NCI-H146 (cell line): Measurements from ENCODE around the gene AHNAK2.
"Not testable (repeated sequence)": the region's sequence is repeated elsewhere in the genome, so short reads cannot be mapped to it uniquely, and the experiment has no call there.

ENCODE experiments used
- DNase-seq: peaks from one replicate; lab custom pipeline; 2025; lab: John Stamatoyannopoulos, UW

Gene AHNAK2

DNA sequence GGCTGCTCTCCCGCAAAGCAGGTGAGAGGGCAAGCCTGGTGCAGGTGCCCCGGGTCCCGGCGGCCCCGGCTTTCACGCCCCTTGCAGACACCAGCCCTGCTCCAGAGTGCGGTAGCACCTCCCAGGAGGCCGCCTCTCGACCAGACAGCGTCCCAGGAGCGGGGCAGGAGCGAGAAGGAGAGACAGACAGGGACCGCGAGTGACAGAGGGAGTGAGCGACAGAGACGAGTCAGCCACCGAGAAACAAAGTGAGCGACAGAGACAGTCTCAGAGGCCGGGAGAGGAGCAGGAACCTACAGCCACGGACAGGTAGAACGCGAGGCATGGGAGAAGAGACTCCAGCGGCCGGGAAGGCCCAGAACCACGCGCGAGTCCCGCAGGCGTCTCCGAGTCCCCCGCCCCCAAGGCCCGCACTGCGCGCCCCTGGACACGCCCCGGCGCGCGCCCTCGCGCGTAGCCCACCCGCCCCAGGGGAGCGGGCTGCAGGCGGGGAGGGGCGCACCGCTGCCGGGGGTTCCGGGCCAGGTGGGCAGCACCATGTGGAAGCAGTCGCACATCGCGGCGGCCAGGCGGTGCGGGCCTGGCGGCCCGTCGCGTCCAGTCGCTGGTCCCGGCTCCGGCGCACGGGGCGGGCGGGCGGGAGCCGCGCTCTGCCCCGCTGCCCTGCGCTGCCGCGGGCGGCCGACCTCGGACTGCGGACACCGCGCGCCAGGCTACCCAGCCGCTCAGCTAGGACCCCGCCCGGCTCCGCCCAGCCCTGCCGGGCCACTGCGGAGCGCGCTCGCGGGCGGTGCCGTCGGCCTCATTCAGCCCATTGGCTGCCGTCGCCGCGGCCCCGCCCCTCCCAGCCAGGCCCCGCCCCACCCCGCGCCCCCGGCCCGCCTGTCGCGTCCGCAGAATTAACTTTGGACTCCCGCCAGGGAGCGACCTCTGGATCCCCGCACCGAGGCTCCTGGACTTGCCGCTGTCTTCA lies at the start of gene AHNAK2:
Gene AHNAK2 (minus strand): TSS at position 694 of the 973 bp plus-strand sequence. CDS start 137 bp downstream, at position 557.
- peak; percentile 92 for DNase-seq

DNA sequence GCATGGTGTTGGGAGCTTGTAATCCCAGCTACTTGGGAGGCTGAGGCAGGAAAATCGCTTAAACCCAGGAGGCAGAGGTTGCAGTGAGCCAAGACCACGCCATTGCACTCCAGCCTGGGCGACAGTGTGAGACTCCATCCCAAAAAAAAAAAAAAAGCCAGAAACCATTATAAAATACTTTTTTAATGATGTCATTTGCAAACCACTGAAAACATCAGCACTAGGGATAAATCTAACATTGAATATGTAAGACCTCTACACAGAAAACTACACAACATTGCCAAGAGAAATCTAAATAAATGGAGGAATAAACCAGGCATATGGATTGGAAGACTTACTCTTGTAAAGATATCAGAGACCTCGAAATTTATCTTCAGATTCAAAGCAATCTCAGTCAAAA lies 49.5 kb upstream of the AHNAK2 start:
- not testable (repeated sequence) for DNase-seq

DNA sequence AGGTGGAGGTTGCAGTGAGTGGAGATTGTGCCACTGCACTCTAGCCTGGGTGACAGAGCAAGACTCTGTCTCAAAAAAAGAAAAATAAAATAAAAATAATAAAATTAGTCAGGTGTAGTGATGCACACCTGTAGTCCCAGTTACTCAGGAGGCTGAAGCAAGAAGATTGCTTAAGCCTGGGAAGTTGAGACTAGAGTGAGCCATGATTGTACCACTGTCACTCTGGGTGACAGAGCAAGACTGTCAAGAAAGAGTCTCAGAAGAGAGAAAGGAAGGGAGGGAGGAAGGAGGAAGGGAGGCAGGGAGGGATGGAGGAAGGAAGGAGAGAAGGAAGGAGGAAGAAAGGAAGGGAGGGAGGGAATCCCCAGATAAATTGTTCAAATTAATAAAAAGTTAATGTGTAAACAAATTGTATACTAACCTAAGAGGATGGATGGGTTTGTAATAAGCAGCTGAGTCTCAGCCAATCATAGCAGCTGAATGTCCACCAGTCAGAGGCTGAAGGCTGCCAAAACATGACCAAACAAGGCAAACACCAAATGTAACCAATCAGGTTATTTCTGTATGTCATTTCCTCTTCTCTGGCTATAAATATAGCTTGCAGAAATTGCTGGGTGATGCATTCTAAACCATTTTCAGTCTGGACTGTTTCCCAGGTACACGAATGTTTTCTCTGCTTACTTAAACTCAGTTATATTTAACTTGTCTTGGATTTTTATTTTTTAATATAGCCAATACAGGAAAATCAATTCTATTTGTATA lies 48.8 kb upstream of the AHNAK2 start:
- DNase-seq = no peak

DNA sequence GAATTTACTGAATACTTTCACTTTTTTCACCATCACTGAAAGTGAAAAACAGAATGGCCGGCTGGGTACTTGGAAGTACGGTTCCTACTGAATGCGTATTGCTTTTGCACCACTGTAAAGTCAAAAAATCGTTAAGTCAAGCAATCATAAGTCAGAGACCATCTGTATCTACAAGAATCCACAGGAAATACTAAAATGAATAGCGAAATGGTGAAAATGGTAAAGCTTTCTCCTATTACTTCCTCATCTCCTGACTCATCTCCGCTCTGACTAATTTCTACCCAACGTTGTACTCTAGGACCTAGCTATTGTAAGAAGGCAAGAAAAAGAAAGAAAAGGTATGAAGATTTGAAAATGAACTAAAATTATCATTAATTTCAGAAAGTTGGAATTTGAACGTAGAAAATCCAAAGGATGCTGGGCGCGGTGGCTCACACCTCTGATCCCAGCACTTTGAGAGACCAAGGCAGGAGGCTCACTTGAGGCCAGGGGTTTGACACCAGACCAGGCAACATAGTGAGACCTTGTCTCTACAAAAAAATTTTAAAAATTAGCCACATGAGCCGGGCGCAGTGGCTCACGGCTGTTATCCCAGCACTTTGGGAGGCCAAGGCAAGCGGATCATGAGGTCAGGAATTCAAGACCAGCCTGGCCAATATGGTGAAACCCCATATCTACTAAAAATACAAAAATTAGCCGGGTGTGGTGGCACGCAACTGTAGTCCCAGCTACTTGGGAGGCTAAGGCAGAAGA lies 48.0 kb upstream of the AHNAK2 start:
- DNase-seq = no peak

DNA sequence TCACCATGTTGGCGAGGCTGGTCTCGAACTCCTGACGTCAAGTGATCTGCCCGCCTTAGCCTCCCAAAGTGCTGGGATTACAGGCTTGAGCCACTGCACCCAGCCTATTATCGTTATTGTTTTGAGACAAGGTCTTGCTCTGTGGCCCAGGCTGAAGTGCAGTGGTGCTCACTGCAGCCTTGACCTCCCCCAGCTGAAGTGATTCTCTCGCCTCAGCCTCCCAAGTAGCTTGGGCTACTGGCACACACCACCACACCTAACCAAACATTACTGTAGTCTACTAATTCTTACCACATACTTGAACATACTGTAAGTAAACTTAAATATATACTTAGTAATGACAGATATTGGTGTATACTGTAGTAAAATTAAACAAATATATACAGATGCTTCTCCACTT lies 47.3 kb upstream of the AHNAK2 start:
- no peak for DNase-seq

DNA sequence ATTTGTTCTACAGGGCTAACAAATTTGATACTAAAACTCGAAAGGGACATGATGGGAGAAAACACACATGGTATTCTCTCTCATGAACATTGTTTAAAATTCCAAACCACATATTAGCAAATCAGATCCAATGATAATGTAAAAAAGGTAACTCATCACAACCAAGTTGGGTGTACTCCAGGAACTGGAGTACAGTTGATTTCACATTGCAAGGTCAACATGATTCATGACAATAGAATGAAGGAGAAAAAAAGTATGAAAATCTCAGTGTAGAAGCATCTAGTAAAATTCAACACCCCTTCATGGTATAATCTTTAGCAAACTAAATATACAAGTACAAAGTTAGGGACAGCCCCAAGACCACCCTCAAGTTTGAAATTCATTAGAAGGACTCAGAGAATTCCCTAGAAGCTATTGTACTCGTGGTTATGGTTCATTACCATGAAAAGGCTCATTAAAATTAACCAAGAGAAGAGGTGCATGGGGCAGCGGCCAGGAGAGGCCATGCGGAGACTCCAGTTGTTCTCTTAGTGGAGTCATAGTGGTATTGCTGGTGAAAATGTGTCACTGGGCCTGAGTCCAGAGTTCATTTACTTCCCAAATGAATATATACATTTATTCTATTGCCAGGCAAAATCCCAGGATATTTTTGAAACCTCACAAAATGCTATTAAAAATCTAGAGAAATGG lies 45.8 kb upstream of the AHNAK2 start:
- DNase-seq = no peak

DNA sequence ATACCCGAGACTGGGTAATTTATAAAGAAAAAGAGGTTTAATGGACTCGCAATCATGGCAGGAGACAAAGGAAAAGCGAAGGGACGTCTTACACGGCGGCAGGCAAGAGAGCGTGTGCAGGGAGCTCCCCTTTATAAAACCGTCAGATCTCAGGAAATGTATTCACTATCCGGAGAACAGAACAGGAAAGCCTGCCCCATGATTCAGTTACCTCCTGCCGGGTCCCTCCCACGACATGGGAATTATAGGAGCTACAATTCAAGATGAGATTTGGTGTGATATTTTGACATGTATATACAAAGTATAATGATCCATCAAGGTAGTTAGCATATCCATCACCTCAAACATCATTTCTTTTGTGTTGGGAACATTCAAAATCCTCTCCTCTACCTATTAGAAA lies 45.0 kb upstream of the AHNAK2 start:
- DNase-seq = no peak

DNA sequence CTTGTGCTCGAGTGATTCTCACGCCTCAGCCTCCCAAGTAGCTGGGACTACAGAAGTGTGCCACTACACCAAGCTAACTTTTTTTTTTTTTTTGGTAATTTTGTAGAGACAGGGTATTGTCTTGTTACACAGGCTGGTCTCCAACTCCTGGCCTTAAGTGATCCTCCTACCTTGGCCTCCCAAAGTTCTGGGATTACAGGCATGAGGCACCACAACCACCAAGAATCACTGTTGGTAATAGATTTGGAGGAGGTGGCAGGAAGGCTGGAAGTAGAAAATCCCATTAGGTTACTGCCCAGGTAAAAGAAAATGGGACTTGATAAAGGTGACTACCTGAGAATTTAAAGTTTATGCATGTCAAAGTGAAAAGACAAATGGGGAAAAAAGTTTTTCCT lies 44.1 kb upstream of the AHNAK2 start:
- DNase-seq = no peak

DNA sequence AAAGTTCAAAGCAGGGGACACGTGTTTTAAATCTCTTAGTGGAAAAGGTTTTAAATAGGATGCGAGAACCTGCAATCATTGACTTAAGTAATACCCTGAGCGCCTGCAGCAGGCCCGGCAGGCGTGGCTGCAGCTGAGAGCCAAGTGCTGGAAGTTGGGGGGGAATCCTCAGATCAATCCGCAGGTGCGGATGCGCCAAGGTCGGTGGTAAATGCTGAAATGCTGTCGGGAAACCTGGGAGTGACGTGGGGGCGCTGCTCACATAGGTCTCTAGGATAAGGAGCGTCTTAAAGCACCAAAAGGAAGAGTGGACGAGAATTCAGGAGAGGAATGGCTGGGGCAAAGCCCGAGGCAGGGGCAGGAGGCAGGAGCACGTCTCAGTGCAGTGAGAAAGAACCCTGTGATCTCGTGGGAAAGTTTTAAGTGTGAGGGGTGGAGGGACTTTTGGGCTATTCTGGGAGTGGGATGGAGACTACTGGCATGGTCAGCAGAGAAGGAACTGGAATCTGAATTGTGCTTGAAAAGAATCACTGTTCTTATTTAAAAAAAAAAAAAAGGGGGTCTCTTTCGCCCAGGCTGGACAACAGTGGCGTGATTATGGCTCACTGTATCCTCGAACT lies 43.6 kb upstream of the AHNAK2 start:
- DNase-seq = peak; percentile 87

DNA sequence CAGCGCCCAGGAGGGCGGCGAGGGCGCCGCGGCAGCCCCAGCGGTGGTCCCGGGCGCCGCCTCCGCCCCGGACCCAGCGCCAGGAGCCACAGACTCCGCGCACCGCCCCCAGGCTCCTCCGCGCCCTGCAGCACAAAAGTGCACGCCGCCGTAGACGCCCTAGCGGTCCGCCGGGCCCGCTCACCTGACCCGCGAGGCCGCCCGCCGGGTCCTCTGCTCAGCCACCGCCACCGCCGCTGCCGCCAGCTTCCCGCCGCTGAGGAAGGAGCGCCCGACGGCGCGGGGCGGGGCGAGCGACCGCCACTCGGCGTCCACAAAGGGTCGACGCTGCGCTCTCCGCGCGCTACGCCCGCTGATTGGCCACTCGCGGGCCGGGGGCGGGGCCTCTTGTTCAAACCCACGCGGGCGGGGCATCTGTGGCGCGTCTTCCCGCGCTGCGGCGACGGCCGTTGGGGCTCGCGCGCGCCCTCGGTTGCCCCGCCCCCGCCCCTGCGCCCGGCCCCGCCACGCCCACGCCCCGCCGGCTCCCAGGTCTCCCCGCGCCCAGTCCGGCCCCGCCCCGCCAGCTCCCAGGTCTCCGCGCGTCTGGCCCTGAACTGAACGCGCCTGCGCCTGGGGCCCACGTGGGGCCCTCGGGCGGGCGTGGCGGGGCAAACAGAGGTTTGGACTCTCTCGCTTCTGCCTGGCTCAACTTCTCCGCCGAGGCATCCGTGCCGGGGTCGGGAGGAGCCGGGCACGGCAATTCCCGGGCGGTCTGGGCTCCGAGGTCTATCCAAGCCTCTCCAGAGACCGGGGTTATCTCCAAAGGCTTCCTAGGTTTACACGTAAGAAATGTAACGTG lies 42.9 kb upstream of the AHNAK2 start, which contains the start of gene CDCA4:
Gene CDCA4 (minus strand): TSS at position 269 of the 841 bp plus-strand sequence. CDS start 9,154 bp downstream, outside the sequence.
- peak; percentile 99 for DNase-seq

DNA sequence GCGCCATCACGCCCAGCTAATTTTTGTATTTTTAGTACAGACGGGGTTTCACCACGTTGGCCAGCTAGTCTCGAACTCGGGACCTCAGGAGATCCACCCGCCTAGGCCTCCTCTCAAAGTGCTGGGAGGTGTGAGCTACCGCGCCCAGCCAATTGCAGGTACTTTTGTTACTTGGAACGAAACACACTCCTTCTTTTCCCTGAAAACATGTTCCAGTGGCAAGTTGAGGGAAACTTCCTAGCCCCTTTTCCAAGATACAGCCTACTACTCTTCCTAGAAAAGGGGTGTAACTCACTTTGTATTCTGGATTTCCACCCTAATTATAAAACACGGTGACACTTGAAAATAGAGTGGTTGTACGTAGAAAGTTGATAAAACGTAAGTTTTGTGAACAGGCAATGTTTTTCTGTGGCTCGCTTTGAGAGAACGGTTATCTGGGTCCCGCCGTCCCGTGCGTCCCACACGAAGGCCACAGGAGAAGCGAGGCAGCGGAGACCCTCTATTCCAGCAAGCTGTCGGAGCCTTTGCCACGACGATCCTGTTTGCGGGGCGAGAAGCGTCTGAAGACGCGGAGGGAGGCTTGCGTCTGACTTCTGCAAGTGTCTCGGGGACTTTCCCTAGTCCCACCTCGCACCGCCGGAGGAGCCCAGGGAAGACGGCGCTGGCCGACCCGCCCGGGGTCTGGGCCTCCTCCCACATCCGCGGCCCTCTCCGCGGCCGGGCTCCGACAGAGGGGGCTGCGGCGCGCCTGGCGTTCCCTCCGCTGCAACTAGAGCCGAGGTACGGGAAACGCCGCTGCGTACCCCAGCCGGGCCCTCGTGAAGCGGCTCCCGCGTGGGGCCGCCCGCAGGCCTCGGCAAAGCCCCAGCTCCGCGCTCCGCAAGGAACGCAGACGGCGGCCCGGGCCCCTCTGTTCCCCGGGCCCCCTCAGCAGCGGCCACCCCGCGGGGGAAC lies 42.0 kb upstream of the AHNAK2 start:
- peak; percentile 61 for DNase-seq

DNA sequence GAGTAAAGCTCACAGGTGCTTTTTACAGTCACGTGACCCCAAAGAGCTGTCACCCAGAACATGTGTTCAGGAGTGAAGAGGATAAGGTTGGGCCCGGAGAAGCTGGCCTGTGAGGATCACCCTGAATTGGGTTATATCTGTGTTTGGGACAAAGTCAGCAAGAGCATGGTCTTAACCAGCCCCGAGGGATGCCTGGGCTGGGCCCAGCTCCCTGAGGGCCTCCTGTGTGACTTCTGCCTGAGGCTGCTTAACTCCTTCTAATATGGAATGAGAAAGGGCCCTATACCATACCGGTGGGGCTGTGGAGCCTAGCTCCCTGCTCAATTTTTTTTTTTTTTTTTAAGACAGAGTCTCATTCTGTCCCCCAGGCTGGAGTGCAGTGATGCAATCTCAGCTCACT lies 40.2 kb upstream of the AHNAK2 start:
- no peak for DNase-seq

DNA sequence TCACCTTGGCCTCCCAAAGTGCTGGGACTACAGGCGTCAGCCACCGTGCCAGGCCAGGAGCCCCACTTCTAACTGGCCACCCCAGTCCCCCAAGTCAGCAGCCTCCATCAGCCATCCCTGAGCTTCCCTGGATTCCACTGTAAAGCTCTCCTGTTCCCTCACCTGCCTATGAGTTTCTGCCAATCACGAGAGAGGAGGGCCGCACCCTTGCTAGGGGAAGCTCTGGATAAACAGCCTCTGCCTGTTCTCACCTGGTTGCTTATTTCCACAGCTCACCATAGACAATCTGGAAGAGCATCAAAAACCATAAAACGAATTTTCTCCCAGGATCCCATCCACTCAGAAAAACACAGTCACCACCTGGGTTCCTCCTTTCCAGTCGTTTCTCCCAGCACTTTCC lies 37.7 kb upstream of the AHNAK2 start:
- no peak for DNase-seq

DNA sequence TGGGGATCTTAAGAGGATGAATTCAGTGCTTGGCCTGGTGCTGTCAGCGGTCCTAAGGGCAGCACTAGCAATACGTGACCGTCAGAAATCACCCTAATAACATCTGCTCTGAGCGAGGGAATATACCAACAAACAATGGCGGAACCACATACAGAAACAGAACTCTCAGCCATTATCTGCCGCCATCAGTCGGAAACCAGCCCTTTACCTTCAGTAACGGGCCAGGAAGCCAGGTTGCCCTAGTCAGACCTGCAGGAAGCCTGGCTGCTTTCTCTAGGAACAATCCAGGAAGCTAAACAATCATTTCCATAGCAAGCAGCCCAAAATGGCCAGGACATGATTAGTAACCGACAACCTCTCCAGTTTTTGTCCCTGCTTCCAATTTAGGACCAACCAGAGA lies 37.1 kb upstream of the AHNAK2 start:
- DNase-seq = no peak

DNA sequence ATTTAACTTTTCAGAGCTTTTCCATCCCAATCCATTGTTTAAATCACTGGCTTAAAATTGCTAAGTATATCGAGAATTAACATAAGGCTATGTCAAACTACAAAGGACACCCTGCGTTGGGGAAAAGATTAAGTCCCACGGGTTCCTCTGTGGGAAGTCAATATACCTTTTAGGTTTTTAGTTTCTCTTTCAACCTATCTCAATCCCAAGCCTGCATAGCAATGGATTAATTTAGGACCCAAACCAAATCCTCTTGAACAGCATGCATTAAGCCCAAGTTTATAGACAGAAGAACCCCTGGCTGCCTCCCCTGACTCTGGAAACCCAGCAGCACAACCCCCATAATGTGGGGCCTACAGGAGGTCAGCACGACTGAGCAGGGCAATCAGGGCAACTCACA lies 36.5 kb upstream of the AHNAK2 start:
- DNase-seq = no peak

DNA sequence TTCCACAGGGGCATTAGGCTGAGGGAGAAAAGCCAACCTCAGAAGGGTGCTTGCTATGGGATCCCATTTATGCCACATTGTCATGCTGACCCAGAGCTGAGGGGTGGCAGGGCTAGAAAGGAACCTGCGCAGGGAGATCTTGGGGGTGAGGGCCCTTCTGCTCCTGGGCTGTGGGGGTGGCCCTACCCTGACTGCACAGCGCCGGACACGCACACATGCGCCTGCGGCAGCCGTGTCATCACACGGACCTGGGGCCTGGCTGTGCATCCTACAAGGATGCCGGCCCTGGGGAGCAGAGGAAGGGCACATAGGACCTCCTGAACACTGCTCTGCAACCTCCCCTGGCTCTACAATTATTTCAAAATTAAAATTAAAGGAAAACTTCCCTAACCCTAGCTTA lies 35.9 kb upstream of the AHNAK2 start:
- DNase-seq = no peak

DNA sequence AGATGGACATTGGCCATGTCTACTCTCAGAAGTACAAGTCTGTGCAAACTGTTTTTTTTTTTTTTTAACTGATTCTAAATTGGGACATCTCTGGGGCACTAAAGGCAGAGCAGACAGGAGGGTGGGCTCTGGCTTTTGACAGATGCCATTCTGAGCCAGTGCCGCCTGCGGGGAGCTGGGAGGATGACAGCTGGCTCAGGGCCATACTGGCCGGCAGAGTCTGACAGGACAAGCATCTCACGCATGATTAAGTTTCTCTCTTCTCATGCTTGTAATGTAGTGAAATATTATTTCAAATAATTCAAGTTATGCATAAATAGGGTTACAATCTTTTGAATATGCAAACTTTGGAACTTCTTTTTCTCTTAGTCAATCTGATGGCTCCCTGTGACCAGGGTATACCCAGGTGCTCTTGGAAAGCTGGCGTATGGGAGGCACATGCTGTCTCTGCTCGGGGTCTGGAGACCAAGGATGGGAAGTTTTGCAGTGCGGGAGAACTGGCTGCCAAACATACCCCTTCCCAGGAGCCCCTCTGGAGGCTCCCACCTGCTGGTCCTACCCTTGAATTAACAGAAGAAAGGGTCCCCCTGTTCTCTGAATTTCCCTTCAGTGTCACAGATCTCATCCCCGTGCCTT lies 35.1 kb upstream of the AHNAK2 start:
- DNase-seq = no peak

DNA sequence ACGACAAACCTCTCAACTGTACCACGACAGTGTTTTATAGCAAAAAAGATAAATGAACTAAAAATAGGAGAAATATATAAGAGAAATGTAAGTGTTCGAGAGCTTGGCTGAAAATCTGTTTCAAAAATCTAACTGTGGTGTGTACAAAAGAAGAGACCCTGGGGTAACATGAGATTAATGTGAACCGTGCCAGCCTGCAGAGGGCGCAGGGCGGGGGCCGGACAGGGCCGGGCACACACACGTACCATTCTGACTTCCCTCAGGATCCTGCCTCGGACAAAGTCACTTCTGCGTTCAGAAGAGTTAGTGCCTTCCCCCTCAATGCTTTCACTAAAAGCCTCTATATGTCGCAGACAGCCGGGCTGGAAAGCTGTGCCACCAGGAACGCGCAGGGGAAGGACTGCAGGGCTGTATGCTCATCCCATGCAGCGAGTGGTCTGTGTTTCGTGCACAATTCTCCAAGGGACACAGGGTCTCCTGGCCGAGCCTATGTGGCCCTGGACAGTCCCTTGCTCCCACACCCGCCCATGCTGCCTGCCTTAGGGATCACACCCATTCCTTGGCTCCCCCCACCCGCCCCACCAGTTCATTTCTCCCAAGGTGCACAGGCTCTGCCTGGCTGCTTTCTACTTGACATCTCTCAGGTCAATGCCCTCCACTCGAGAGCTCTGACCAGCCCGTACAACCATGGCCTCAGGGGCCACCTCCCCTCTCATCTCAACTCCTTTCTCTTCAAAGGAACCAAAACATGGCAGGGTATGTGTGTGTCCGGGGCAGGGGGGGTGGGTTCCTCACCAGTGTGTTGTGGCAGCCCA lies 34.2 kb upstream of the AHNAK2 start:
- no peak for DNase-seq
